HG03558 (cell line): ENCODE measurements around the gene RMND5B.
"Not testable (repeated sequence)": the region's sequence is repeated elsewhere in the genome, so short reads cannot be mapped to it uniquely, and the experiment has no call there.

Source experiments
- ATAC-seq: cut with Tn5 transposase; IDR thresholded peaks from one replicate; pipeline ENCODE4 v1.9.1; 2021; ENCODE audit warnings: moderate number of reproducible peaks; ENCODE audit not compliant: unreplicated experiment; ENCODE audit errors: extremely low read depth

RMND5B gene

GRCh38 chr5:178127300-178128009 is 3.4 kb upstream of the RMND5B start:
- not testable (repeated sequence) for ATAC-seq

- no peak for ATAC-seq
Observed at GRCh38 chr5:178129296-178129695, 1.5 kb upstream of the RMND5B start.

GRCh38 chr5:178130234-178130575 is 609 bp upstream of the RMND5B start:
- ATAC-seq = not testable (repeated sequence)

GRCh38 chr5:178131446-178131996 is 707 bp downstream of the RMND5B start:
- no peak for ATAC-seq

- no peak for ATAC-seq
Observed at GRCh38 chr5:178136990-178137389, 6.2 kb downstream of the RMND5B start.

GRCh38 chr5:178137991-178138390 is 7.2 kb downstream of the RMND5B start:
- no peak for ATAC-seq

GRCh38 chr5:178141550-178141949 is 10.7 kb downstream of the RMND5B start:
- no peak for ATAC-seq

- no peak for ATAC-seq
Observed at GRCh38 chr5:178142642-178143041, 11.8 kb downstream of the RMND5B start.

- ATAC-seq = no peak
Observed at GRCh38 chr5:178143246-178143645, 12.4 kb downstream of the RMND5B start.

GRCh38 chr5:178143901-178144300 is 13.1 kb downstream of the RMND5B start:
- ATAC-seq = no peak

GRCh38 chr5:178145965-178146820 is 15.4 kb downstream of the RMND5B start:
- no peak for ATAC-seq

- no peak for ATAC-seq
Observed at GRCh38 chr5:178147406-178147805, 16.6 kb downstream of the RMND5B start.

- ATAC-seq = no peak
Observed at GRCh38 chr5:178149199-178149932, 18.6 kb downstream of the RMND5B start.

- no peak for ATAC-seq
Observed at GRCh38 chr5:178150977-178151734, 20.3 kb downstream of the RMND5B start.

- ATAC-seq = no peak
Observed at GRCh38 chr5:178152491-178153444, 22.0 kb downstream of the RMND5B start.

GRCh38 chr5:178153530-178154340 is 22.9 kb downstream of the RMND5B start, which contains the start of gene NHP2:
TSS of gene NHP2 (minus strand) at chr5:178153885. CDS start at chr5:178153817, 68 bp downstream.
- ATAC-seq = peak; percentile 96

- ATAC-seq = no peak
Observed at GRCh38 chr5:178155065-178155464, 24.3 kb downstream of the RMND5B start.

- no peak for ATAC-seq
Observed at GRCh38 chr5:178160176-178160575, 29.4 kb downstream of the RMND5B start.
